RWPE2 (cell line): ENCODE measurements around the gene KRT222.
A peak's percentile ranks its signal among the peaks of the same experiment; 100 is the strongest.

Experiments
- ATAC-seq: fragments of 200-7000 bp; cut with Tn5 transposase; 3 replicates; pipeline ENCODE4 v1.9.1; 2021; ENCODE audit warnings: low read depth
- DNase-seq: peaks from one replicate; pipeline ENCODE4 v3.0.0-alpha.2; 2020; ENCODE audit warnings: low spot score
- H3K27ac ChIP-seq: fragments of 450-650 bp; 2 replicates; pipeline ENCODE4 v1.5.1; 2017; ENCODE audit warnings: mild to moderate bottlenecking; ENCODE audit not compliant: poor library complexity, severe bottlenecking
- H3K27me3 ChIP-seq: fragments of 250-450 bp; sonication (Bioruptor Pico); 2 replicates; pipeline ENCODE4 v1.5.1; 2021; ENCODE audit warnings: mild to moderate bottlenecking, moderate library complexity; ENCODE audit not compliant: insufficient read depth, poor library complexity, severe bottlenecking
- H3K36me3 ChIP-seq: fragments of 250-450 bp; sonication (Bioruptor Pico); 2 replicates; pipeline ENCODE4 v1.5.1; 2020; ENCODE audit warnings: low read depth, mild to moderate bottlenecking, moderate library complexity
- H3K4me1 ChIP-seq: fragments of 250-450 bp; sonication (Bioruptor Pico); 2 replicates; pipeline ENCODE4 v1.5.1; 2021; ENCODE audit warnings: mild to moderate bottlenecking, moderate library complexity; ENCODE audit not compliant: insufficient read depth, poor library complexity, severe bottlenecking
- H3K4me3 ChIP-seq: fragments of 250-450 bp; sonication (Bioruptor Pico); 2 replicates; pipeline ENCODE4 v1.5.1; 2021; ENCODE audit warnings: mild to moderate bottlenecking, moderate library complexity; ENCODE audit not compliant: severe bottlenecking
- H3K9me3 ChIP-seq: fragments of 250-450 bp; sonication (Bioruptor Pico); 2 replicates; pipeline ENCODE4 v1.5.1; 2021; ENCODE audit warnings: mild to moderate bottlenecking, moderate library complexity; ENCODE audit not compliant: severe bottlenecking
- TF ChIP-seq, protein P1 (sequence below): fragments of 450-650 bp; IDR thresholded peaks from one replicate; pipeline ENCODE4 v1.5.1; 2017; ENCODE audit warnings: mild to moderate bottlenecking, moderate library complexity; ENCODE audit not compliant: poor library complexity, severe bottlenecking

Gene KRT222

GRCh38 chr17:40702271-40702670, 37.3 kb upstream of the KRT222 start:
- ATAC-seq: no peak
- H3K27me3 ChIP-seq: peaks cover 5% of the 10 kb centered on the region
- TF ChIP-seq, protein P1, sequence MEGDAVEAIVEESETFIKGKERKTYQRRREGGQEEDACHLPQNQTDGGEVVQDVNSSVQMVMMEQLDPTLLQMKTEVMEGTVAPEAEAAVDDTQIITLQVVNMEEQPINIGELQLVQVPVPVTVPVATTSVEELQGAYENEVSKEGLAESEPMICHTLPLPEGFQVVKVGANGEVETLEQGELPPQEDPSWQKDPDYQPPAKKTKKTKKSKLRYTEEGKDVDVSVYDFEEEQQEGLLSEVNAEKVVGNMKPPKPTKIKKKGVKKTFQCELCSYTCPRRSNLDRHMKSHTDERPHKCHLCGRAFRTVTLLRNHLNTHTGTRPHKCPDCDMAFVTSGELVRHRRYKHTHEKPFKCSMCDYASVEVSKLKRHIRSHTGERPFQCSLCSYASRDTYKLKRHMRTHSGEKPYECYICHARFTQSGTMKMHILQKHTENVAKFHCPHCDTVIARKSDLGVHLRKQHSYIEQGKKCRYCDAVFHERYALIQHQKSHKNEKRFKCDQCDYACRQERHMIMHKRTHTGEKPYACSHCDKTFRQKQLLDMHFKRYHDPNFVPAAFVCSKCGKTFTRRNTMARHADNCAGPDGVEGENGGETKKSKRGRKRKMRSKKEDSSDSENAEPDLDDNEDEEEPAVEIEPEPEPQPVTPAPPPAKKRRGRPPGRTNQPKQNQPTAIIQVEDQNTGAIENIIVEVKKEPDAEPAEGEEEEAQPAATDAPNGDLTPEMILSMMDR: no peak
- H3K36me3 ChIP-seq: no peaks in the 10 kb centered on the region
- H3K4me1 ChIP-seq: no peaks in the 10 kb centered on the region
- no peak overlapping the region for H3K4me3 ChIP-seq
- H3K27ac ChIP-seq: no peak overlapping the region
- DNase-seq: no peak
- H3K9me3 ChIP-seq: no peaks in the 10 kb centered on the region

GRCh38 chr17:40699853-40700252, 34.9 kb upstream of the KRT222 start:
- no peak overlapping the region for H3K4me3 ChIP-seq
- ATAC-seq (no peak), DNase-seq (no peak)
- TF ChIP-seq, protein P1: no peak
- H3K36me3 ChIP-seq: no peaks in the 10 kb centered on the region
- H3K27ac ChIP-seq: no peak overlapping the region
- H3K27me3 ChIP-seq: peaks cover 5% of the 10 kb centered on the region
- no peaks in the 10 kb centered on the region for H3K4me1 ChIP-seq
- H3K9me3 ChIP-seq: no peaks in the 10 kb centered on the region

DNA sequence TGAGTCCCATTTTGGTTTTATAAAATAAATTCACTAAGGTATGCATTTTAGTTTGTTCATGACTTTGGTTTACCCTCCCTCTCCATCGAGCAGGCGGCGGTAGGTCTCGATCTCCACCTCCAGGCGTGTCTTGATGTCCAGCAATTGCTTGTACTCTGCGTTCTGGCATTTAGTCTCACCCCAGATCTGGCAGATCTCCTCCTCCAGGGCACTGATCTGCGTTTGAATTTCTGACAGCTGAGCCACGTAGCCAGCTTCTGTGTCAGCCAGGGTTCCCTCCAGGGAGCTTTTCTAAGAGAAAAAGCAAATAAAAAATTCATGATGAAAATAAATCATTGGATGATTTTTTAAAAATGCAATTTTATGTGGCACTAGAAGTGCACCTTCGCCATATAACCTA, 34.4 kb upstream of the KRT222 start:
- TF ChIP-seq, protein P1: no peak
- DNase-seq (no peak), ATAC-seq (no peak)
- Histone ChIP-seq H3K4me1 (no peaks in the 10 kb centered on the region), H3K27me3 (peaks cover 5% of the 10 kb centered on the region), H3K36me3 (no peaks in the 10 kb centered on the region), H3K4me3 (no peak overlapping the region), H3K27ac (no peak overlapping the region), H3K9me3 (no peaks in the 10 kb centered on the region)

GRCh38 chr17:40697297-40697696, 32.3 kb upstream of the KRT222 start:
- no peak for DNase-seq
- no peaks in the 10 kb centered on the region for H3K4me1 ChIP-seq
- no peaks in the 10 kb centered on the region for H3K9me3 ChIP-seq
- no peak overlapping the region for H3K27ac ChIP-seq
- H3K4me3 ChIP-seq: no peak overlapping the region
- ATAC-seq: no peak
- H3K27me3 ChIP-seq: peaks cover 5% of the 10 kb centered on the region
- TF ChIP-seq, protein P1: no peak
- no peaks in the 10 kb centered on the region for H3K36me3 ChIP-seq

DNA sequence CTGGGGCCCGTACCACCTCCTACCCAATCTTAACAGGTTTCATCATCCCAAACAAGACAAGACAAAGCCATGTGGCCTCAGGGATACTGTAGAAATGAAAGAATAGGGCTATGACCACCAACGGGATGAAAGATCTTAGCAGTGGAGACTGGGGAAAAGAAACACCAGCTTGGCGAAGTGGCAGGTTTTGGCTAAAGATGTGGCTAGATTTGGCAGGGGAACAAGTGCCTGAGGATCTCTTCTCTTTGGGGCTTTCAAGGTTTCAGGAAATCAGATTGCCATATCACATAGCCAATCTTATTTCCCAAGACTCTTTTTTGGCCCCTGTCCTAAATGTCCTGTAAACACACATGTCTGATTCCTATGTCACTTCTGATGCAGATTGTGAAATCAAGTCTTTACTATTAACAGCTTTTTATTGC, 31.7 kb upstream of the KRT222 start:
- TF ChIP-seq, protein P1: no peak
- H3K27ac ChIP-seq: no peak overlapping the region
- H3K4me1 ChIP-seq: no peaks in the 10 kb centered on the region
- DNase-seq (no peak), ATAC-seq (peak; percentile 31; the same call in 2 of the 3 replicates)
- H3K27me3 ChIP-seq: peaks cover 5% of the 10 kb centered on the region
- H3K4me3 ChIP-seq: no peak overlapping the region
- H3K9me3 ChIP-seq: no peaks in the 10 kb centered on the region
- H3K36me3 ChIP-seq: no peaks in the 10 kb centered on the region
